D721Med (cell line): ENCODE measurements around the gene HRH2.

Experiments
- DNase-seq: peaks from one replicate; pipeline ENCODE4 v3.0.0; 2011; ENCODE audit warnings: low spot score; ENCODE audit not compliant: insufficient read length
- FAIRE-seq: peaks from 2 replicates; lab custom pipeline; 2011; peaks lifted over from hg19 to GRCh38; lab: Jason Lieb, UNC
- TF ChIP-seq, protein P1 (sequence below): IDR thresholded peaks from 2 replicates; pipeline ENCODE4 v1.5.1; 2012; ENCODE audit warnings: mild to moderate bottlenecking, control low read depth; ENCODE audit not compliant: insufficient read depth; ENCODE audit errors: missing control alignments

The HRH2 gene

DNA sequence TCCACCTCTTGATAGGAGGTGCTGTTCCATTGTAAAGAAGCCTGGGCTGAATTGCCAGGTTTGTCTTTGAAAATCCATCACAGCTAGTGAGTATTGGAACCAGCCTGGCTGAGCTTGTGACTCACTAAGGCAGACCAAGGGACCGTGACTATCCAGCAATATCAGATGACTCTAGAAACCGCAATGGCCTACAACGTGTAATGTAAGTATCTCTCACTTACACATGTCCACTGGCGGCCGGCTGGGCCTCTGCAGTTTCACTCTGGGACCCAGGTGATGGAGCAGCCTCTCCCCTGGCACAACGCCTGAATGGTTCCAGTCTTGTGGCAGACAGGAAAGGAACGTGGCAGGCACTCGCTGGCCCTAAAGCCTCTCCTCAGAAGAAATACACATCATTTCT, 3.1 kb upstream of the HRH2 start:
- FAIRE-seq: no peak
- TF ChIP-seq, protein P1, sequence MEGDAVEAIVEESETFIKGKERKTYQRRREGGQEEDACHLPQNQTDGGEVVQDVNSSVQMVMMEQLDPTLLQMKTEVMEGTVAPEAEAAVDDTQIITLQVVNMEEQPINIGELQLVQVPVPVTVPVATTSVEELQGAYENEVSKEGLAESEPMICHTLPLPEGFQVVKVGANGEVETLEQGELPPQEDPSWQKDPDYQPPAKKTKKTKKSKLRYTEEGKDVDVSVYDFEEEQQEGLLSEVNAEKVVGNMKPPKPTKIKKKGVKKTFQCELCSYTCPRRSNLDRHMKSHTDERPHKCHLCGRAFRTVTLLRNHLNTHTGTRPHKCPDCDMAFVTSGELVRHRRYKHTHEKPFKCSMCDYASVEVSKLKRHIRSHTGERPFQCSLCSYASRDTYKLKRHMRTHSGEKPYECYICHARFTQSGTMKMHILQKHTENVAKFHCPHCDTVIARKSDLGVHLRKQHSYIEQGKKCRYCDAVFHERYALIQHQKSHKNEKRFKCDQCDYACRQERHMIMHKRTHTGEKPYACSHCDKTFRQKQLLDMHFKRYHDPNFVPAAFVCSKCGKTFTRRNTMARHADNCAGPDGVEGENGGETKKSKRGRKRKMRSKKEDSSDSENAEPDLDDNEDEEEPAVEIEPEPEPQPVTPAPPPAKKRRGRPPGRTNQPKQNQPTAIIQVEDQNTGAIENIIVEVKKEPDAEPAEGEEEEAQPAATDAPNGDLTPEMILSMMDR: no peak
- DNase-seq: no peak

GRCh38 chr5:175655411-175655810, 2.5 kb upstream of the HRH2 start:
- FAIRE-seq: no peak
- DNase-seq: no peak
- TF ChIP-seq, protein P1: no peak

DNA sequence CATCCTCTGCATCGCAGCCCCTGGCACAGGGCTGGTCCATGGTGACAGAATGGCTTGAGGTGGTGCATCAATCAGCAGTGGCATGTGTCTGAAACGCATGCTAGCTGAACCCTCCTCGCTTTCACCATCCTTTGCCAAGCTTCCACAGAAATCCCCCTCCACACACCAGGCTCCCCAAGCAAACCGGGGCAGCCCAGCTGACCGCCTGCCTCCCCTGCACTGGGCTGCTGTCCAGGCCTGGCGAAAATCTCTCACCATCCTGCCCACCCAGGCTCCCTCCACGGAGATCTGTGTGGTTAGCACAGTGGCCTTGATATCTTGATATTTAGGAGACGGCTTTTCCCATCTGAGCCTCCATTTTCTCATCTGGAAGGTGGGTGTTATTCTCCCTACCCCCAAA, 905 bp upstream of the HRH2 start:
- TF ChIP-seq, protein P1: no peak
- DNase-seq (no peak), FAIRE-seq (no peak)

DNA sequence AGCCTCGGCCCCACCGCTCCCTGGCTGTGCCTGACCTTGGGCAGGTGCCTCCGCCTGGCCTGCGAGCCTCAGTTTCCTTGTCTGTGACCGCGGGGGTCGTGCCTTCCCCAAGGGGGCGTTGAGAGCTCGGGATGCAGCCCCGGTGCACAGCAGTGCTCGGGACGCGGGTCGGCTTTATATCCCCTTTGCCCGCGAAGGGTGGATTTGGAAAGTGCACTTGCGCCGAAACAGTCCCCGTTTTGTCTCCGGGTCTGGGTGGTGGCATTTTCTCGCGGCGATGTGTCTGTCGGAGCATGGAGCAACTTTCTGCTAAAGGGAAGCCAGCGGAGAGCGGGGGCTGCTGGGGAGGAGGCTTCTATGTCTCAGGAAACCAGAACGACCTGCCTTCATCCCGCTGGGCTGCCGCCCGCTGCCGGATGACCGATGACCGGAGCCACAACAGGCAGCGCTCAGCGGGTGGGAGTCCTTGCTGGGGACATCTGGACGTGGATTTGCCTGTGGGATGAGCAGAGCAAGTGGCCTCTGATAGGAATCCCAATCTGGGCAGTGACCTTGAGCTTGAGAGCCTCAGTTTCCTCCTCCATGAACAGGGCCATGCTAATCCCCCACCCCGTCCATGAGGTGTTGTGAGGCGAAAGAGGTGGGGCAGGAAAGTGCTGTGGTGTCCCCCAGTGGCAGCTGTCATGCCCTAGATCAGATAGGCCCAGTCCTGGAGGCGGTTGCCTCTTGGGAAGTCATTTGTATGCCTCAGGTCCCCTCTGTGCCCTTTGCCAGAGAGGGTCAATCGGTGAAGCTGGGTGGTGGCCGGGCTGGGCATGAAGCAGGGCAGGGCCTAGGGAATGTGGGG, 651 bp downstream of the HRH2 start:
- DNase-seq (no peak), FAIRE-seq (no peak)
- TF ChIP-seq, protein P1: no peak

- no peak for FAIRE-seq
- no peak for DNase-seq
- TF ChIP-seq, protein P1: no peak
Observed at GRCh38 chr5:175659546-175660253, 1.8 kb downstream of the HRH2 start.

DNA sequence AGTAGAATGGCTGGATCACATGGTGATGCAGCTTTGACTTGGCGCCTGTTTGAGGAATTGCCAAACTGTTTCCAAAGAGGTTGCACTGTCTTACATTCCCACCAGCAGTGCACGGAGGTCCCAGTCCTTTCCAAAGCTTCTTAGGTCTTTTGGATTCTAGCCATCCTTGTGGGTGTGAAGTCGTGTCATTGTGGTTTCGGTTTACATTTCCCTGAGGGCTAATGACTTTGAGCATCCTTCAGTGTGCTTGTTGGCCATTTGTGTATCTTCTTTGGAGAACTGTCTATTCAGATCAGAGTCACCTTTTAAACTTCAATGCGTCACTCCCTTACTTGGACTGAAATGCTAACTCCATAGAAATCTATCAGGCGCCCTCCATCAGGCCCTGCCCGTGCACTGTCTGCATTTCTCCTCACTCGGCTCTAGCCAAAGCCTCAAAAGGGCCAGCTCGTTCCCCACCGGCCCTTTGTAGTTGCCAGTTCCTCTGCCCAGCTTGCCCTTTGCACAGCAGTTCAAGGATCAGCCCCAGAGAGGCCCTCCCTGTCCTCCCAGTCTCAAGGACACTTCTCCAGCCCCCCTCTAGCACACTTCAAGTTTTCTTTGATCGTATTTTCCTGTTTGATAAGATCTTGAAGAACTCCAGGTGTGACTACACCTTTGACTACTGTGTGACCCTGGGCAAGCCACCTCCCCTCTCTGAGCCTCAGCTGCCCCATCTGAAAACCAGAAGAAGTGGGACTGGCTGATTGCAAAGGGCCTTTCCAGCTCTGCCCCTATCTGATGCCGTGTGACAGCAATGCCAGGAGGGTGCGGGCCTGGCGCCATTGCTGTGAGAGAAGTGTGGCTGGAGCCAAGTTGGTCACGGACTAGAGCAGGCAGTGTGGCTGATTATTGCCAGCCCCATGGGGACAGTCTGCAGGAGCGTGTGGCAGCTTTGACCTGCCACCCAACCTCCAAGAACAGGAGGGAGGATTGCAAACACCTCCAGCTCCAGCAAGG, 5.6 kb downstream of the HRH2 start:
- TF ChIP-seq, protein P1: no peak
- DNase-seq (no peak), FAIRE-seq (no peak)
